D721Med (cell line): ENCODE measurements around the gene ATG9B.
A peak's percentile ranks its signal among the peaks of the same experiment; 100 is the strongest.
"Not testable (repeated sequence)": the region's sequence is repeated elsewhere in the genome, so short reads cannot be mapped to it uniquely, and the experiment has no call there.

Experiments used
- DNase-seq: peaks from one replicate; pipeline ENCODE4 v3.0.0; 2011; ENCODE audit warnings: low spot score; ENCODE audit not compliant: insufficient read length
- FAIRE-seq: peaks from 2 replicates; lab custom pipeline; 2011; peaks lifted over from hg19 to GRCh38; lab: Jason Lieb, UNC
- CTCF ChIP-seq: IDR thresholded peaks from 2 replicates; pipeline ENCODE4 v1.5.1; 2012; ENCODE audit warnings: mild to moderate bottlenecking, control low read depth; ENCODE audit not compliant: insufficient read depth; ENCODE audit errors: missing control alignments

The ATG9B gene

GRCh38 chr7:151033864-151034249 lies 9.6 kb upstream of the ATG9B start:
- TF ChIP-seq CTCF: no peak
- no peak for DNase-seq
- FAIRE-seq: no peak

GRCh38 chr7:151032936-151033863 lies 8.9 kb upstream of the ATG9B start:
- FAIRE-seq (no peak), DNase-seq (no peak)
- TF ChIP-seq CTCF: no peak

- DNase-seq (no peak), FAIRE-seq (no peak)
- no peak for TF ChIP-seq CTCF
Measured at GRCh38 chr7:151031011-151031410, 6.7 kb upstream of the ATG9B start.

- no peak for FAIRE-seq
- no peak for DNase-seq
- TF ChIP-seq CTCF: no peak
Measured at GRCh38 chr7:151028948-151029501, 4.7 kb upstream of the ATG9B start.

GRCh38 chr7:151028131-151028947 lies 4.0 kb upstream of the ATG9B start, which contains the start of gene ABCB8:
Gene ABCB8, plus strand, starts transcription at chr7:151028450. Its CDS starts 66 bp downstream, at chr7:151028516.
- TF ChIP-seq CTCF: peak; percentile 56
- peak; percentile 90 for DNase-seq
- FAIRE-seq: no peak

GRCh38 chr7:151027728-151028130 lies 3.4 kb upstream of the ATG9B start:
- FAIRE-seq, DNase-seq: not testable (repeated sequence)

GRCh38 chr7:151026771-151027727 lies 2.8 kb upstream of the ATG9B start:
- FAIRE-seq, DNase-seq: not testable (repeated sequence)
